Liver (tissue), 9 donors: Measurements from ENCODE around the gene TNP2. TPM values are rescaled to one million over a fixed set of nuclear protein-coding genes. Genes with fewer than 3 reads are reported as not detected.

ENCODE experiments used
- DNase-seq: peaks from one replicate; pipeline ENCODE4 v3.0.0-alpha.2; 2017; ENCODE audit warnings: low spot score
- H3K27ac ChIP-seq, 2 donors: one replicate each; pipeline ENCODE4 v1.7.0; 2013; ENCODE audit warnings: inconsistent platforms in 2 of 2, low read length in 2 of 2, control low read depth in 1 of 2, low read depth in 1 of 2, mild to moderate bottlenecking in 1 of 2
- H3K27me3 ChIP-seq, 4 donors: one replicate each; pipeline versions ENCODE4 v1.6.1 to v1.7.0; 2013; ENCODE audit warnings: low read length in 3 of 4, inconsistent platforms in 1 of 4, mild to moderate bottlenecking in 1 of 4, moderate library complexity in 1 of 4; ENCODE audit not compliant: control insufficient read depth in 4 of 4, insufficient read depth in 4 of 4
- H3K36me3 ChIP-seq, 4 donors: one replicate each; pipeline versions ENCODE4 v1.6.1 to v1.7.0; 2013; ENCODE audit warnings: low read length in 3 of 4, mild to moderate bottlenecking in 3 of 4, low read depth in 1 of 4, moderate library complexity in 1 of 4; ENCODE audit not compliant: control insufficient read depth in 4 of 4, insufficient read depth in 3 of 4
- H3K4me1 ChIP-seq, 4 donors: one replicate each; pipeline versions ENCODE4 v1.6.1 to v1.7.0; 2013; ENCODE audit warnings: low read length in 3 of 4, mild to moderate bottlenecking in 3 of 4, moderate library complexity in 1 of 4; ENCODE audit not compliant: control insufficient read depth in 4 of 4, insufficient read depth in 4 of 4
- H3K4me3 ChIP-seq, 3 donors: one replicate each; pipeline versions ENCODE4 v1.6.1 to v1.7.0; 2013; ENCODE audit warnings: low read length in 3 of 3, control low read depth in 1 of 3, low read depth in 1 of 3, mild to moderate bottlenecking in 1 of 3
- H3K9ac ChIP-seq, 2 donors: one replicate each; pipeline ENCODE4 v1.7.0; 2013; ENCODE audit warnings: low read length in 2 of 2, mild to moderate bottlenecking in 2 of 2, moderate library complexity in 2 of 2, control low read depth in 1 of 2, low read depth in 1 of 2
- H3K9me3 ChIP-seq, 4 donors: one replicate each; pipeline versions ENCODE4 v1.6.1 to v1.7.0; 2013; ENCODE audit warnings: low read length in 3 of 4; ENCODE audit not compliant: control insufficient read depth in 4 of 4
- ATF3 ChIP-seq: IDR thresholded peaks from 2 replicates; pipeline ENCODE4 v1.6.1; 2016; ENCODE audit warnings: antibody characterized with exemption
- CTCF ChIP-seq: fragments of 150-350 bp; IDR thresholded peaks from 2 replicates; pipeline ENCODE4 v1.5.1; 2017; ENCODE audit warnings: improper control_type of control experiment, low read depth, low read length; ENCODE audit not compliant: missing input control
- EGR1 ChIP-seq, 2 donors: IDR thresholded peaks; 2 replicates each; pipeline ENCODE4 v1.6.1; 2016 to 2018; ENCODE audit warnings: antibody characterized with exemption in 2 of 2, low read depth in 2 of 2
- FOXA1 ChIP-seq: IDR thresholded peaks from 2 replicates; pipeline ENCODE4 v1.6.1; 2016; ENCODE audit warnings: antibody characterized with exemption
- FOXA2 ChIP-seq: IDR thresholded peaks from 2 replicates; pipeline ENCODE4 v1.6.1; 2016; ENCODE audit warnings: antibody characterized with exemption
- GABPA ChIP-seq, 2 donors: IDR thresholded peaks in 1 of 2; conservative IDR thresholded peaks in 1 of 2; 2 replicates each; pipeline ENCODE4 v1.6.1; 2016; ENCODE audit warnings: antibody characterized with exemption in 2 of 2, mild to moderate bottlenecking in 1 of 2, moderate library complexity in 1 of 2
- HNF4A ChIP-seq, 2 donors: conservative IDR thresholded peaks; 2 replicates each; pipeline ENCODE4 v1.6.1; 2016; ENCODE audit warnings: antibody characterized with exemption in 2 of 2, mild to moderate bottlenecking in 2 of 2
- HNF4G ChIP-seq: IDR thresholded peaks from 2 replicates; pipeline ENCODE4 v1.6.1; 2016; ENCODE audit warnings: antibody characterized with exemption
- JUND ChIP-seq, 2 donors: IDR thresholded peaks; 2 replicates each; pipeline ENCODE4 v1.6.1; 2016; ENCODE audit warnings: antibody characterized with exemption in 2 of 2
- NR2F2 ChIP-seq: IDR thresholded peaks from 2 replicates; pipeline ENCODE4 v1.6.1; 2016; ENCODE audit warnings: antibody characterized with exemption
- RAD21 ChIP-seq, 2 donors: IDR thresholded peaks; 2 replicates each; pipeline ENCODE4 v1.6.1; 2016; ENCODE audit warnings: antibody characterized with exemption in 2 of 2, mild to moderate bottlenecking in 2 of 2
- RXRA ChIP-seq, 2 donors: IDR thresholded peaks; 2 replicates each; pipeline ENCODE4 v1.6.1; 2017 to 2018; ENCODE audit warnings: antibody characterized with exemption in 2 of 2, mild to moderate bottlenecking in 1 of 2
- SP1 ChIP-seq: IDR thresholded peaks from 2 replicates; pipeline ENCODE4 v1.6.1; 2018; ENCODE audit warnings: antibody characterized with exemption, mild to moderate bottlenecking
- TAF1 ChIP-seq: conservative IDR thresholded peaks from 2 replicates; pipeline ENCODE4 v1.6.1; 2016; ENCODE audit warnings: antibody characterized with exemption, mild to moderate bottlenecking
- YY1 ChIP-seq: IDR thresholded peaks from 2 replicates; pipeline ENCODE4 v1.6.1; 2016; ENCODE audit warnings: antibody characterized with exemption, mild to moderate bottlenecking
- WGBS: extraction: QIAGEN DNeasy Blood & Tissue Kit; methylation state at CpG from one replicate; pipeline ENCODE4 v1.1.7; 2013; 5-methylcytosine and 5-hydroxymethylcytosine counted together
- polyA plus RNA-seq, 2 donors: library from polyadenylated mRNA; stranded (reverse) in 1 of 2; unstranded in 1 of 2; fragments of 200-250 nt in 1 of 2; fragments of >200 nt in 1 of 2; fragmentation: Nextera tagmentation in 1 of 2; extraction: Ambion mirVana in 1 of 2; gene quantifications; one replicate each; pipeline versions ENCODE4 v1.2.1 to v1.2.3, GENCODE V29; 2013 to 2015
- total RNA-seq, 2 donors: library from RNA; depleted of rRNA; stranded (reverse); fragments of >200 nt; gene quantifications; one replicate each; pipeline ENCODE4 v1.2.3, GENCODE V29; 2014
- TF ChIP-seq, protein P1 (sequence below): IDR thresholded peaks from 2 replicates; pipeline ENCODE4 v1.6.1; 2016; ENCODE audit warnings: antibody characterized with exemption
- TF ChIP-seq, protein P2 (sequence below): IDR thresholded peaks from 2 replicates; pipeline ENCODE4 v1.6.1; 2016; ENCODE audit warnings: antibody characterized with exemption, mild to moderate bottlenecking
- TF ChIP-seq, protein P3 (sequence below): IDR thresholded peaks from 2 replicates; pipeline ENCODE4 v1.6.1; 2016; ENCODE audit warnings: antibody characterized with exemption
- donor health status: healthy.
- donor health status: healthy.
- donor health status: healthy.
- donor health status: healthy.
- donor health status: healthy.

The TNP2 gene
- total and polyA plus RNA-seq, 4 donors, result not detected

GRCh38 chr16:11280616-11281522, 11.7 kb upstream of the TNP2 start, which contains the start of gene PRM1 (continued):
- TF ChIP-seq, protein P1, sequence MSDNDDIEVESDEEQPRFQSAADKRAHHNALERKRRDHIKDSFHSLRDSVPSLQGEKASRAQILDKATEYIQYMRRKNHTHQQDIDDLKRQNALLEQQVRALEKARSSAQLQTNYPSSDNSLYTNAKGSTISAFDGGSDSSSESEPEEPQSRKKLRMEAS, result no peak
- no peak for TF ChIP-seq HNF4A (conservative IDR thresholded peaks at IDR 0.05)
- TF ChIP-seq EGR1 (IDR thresholded peaks at IDR 0.05; ENCODE audit: low read depth in 2 of 2), result no peak
- TF ChIP-seq RAD21 (IDR thresholded peaks at IDR 0.05), result no peak
- TF ChIP-seq YY1, result no peak

- 86% methylated on average over 7 of the region's 7 CpGs for WGBS
- Histone ChIP-seq H3K27me3 (no peaks in the 10 kb centered on the region), H3K27ac (no peak overlapping the region), H3K9ac (no peak overlapping the region), H3K4me3 (no peak overlapping the region), H3K36me3 (no peaks in the 10 kb centered on the region), H3K4me1 (peaks cover 2 to 12% (median 10%) of the 10 kb centered on the region in 4 donors), H3K9me3 (no peaks in the 10 kb centered on the region)
- TF ChIP-seq YY1 (no peak), SP1 (no peak), ATF3 (no peak), JUND (IDR thresholded peaks at IDR 0.05) (no peak), CTCF (no peak), FOXA1 (no peak), GABPA (IDR thresholded peaks at IDR 0.05 in 1 of 2, conservative IDR thresholded peaks at IDR 0.05 in 1 of 2) (no peak), TAF1 (no peak), EGR1 (IDR thresholded peaks at IDR 0.05; ENCODE audit: low read depth in 2 of 2) (no peak), RXRA (IDR thresholded peaks at IDR 0.05) (no peak), NR2F2 (no peak), FOXA2 (no peak), HNF4G (no peak)
- TF ChIP-seq, protein P2, sequence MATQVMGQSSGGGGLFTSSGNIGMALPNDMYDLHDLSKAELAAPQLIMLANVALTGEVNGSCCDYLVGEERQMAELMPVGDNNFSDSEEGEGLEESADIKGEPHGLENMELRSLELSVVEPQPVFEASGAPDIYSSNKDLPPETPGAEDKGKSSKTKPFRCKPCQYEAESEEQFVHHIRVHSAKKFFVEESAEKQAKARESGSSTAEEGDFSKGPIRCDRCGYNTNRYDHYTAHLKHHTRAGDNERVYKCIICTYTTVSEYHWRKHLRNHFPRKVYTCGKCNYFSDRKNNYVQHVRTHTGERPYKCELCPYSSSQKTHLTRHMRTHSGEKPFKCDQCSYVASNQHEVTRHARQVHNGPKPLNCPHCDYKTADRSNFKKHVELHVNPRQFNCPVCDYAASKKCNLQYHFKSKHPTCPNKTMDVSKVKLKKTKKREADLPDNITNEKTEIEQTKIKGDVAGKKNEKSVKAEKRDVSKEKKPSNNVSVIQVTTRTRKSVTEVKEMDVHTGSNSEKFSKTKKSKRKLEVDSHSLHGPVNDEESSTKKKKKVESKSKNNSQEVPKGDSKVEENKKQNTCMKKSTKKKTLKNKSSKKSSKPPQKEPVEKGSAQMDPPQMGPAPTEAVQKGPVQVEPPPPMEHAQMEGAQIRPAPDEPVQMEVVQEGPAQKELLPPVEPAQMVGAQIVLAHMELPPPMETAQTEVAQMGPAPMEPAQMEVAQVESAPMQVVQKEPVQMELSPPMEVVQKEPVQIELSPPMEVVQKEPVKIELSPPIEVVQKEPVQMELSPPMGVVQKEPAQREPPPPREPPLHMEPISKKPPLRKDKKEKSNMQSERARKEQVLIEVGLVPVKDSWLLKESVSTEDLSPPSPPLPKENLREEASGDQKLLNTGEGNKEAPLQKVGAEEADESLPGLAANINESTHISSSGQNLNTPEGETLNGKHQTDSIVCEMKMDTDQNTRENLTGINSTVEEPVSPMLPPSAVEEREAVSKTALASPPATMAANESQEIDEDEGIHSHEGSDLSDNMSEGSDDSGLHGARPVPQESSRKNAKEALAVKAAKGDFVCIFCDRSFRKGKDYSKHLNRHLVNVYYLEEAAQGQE, result no peak
- TF ChIP-seq, protein P3, sequence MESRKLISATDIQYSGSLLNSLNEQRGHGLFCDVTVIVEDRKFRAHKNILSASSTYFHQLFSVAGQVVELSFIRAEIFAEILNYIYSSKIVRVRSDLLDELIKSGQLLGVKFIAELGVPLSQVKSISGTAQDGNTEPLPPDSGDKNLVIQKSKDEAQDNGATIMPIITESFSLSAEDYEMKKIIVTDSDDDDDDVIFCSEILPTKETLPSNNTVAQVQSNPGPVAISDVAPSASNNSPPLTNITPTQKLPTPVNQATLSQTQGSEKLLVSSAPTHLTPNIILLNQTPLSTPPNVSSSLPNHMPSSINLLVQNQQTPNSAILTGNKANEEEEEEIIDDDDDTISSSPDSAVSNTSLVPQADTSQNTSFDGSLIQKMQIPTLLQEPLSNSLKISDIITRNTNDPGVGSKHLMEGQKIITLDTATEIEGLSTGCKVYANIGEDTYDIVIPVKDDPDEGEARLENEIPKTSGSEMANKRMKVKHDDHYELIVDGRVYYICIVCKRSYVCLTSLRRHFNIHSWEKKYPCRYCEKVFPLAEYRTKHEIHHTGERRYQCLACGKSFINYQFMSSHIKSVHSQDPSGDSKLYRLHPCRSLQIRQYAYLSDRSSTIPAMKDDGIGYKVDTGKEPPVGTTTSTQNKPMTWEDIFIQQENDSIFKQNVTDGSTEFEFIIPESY, result no peak
- no peak for DNase-seq
These were observed 9.8 kb upstream of the TNP2 start for GRCh38 chr16:11278681-11279628.
